Measurements from ENCODE around the gene PICK1. TPM values are rescaled to one million over a fixed set of nuclear protein-coding genes. Genes with fewer than 3 reads are reported as not detected.

PICK1 gene
- total and polyA plus RNA-seq, 2 of the 4 experiments (the other 2 are of a cell fraction) = 16.5 to 21.0 TPM

- Histone ChIP-seq H3K9me1 (ENCODE audit: insufficient read depth, low read length) (0 out of 2 replicates have a peak, but pooled peaks cover 11% of the 10 kb centered on the region), H4K8ac (ENCODE audit: low read depth in 2 of 2, low read length in 2 of 2) (no peak overlapping the region), H3K23ac (ENCODE audit: low read depth, low read length) (no peak overlapping the region), H4K91ac (ENCODE audit: insufficient read depth, low read depth, low read length) (no peak overlapping the region), H3K4me1 (ENCODE audit: control insufficient read depth, insufficient read depth, low read length) (peaks cover 15% of the 10 kb centered on the region), H4K20me1 (ENCODE audit: insufficient read depth, low read length) (no peaks in the 10 kb centered on the region), H3K27ac (ENCODE audit: insufficient read depth, low read length) (no peak overlapping the region), H3K79me1 (ENCODE audit: low read depth in 1 of 2, low read length in 2 of 2) (no peaks in the 10 kb centered on the region; a peak in 1 of 4 replicates), H2BK120ac (ENCODE audit: low read depth, low read length) (no peak overlapping the region), H2AK5ac (ENCODE audit: low read depth, low read length) (no peak overlapping the region), H3K18ac (ENCODE audit: low read depth, low read length) (no peak overlapping the region), H2AK9ac (replicated peaks; ENCODE audit: low read depth, low read length, poor library complexity) (peak overlapping the region; percentile 45), H2AFZ (replicated peaks; ENCODE audit: low read length, poor library complexity) (no peak overlapping the region), H2BK15ac (ENCODE audit: low read depth, low read length) (no peak overlapping the region), H4K5ac (ENCODE audit: low read depth, low read length) (no peak overlapping the region), H2BK20ac (ENCODE audit: low read depth, low read length) (no peak overlapping the region), H3K9me3 (ENCODE audit: control insufficient read depth, insufficient read depth, low read length) (no peaks in the 10 kb centered on the region), H3K4me2 (ENCODE audit: low read depth, low read length) (no peak overlapping the region), H3K56ac (ENCODE audit: extremely low read depth, insufficient read depth, low read length) (no peak overlapping the region), H3K4ac (ENCODE audit: low read depth, low read length) (no peak overlapping the region), H2BK5ac (ENCODE audit: low read depth, low read length, poor library complexity, severe bottlenecking) (no peak overlapping the region), H3K36me3 (ENCODE audit: control insufficient read depth, insufficient read depth, low read length) (no peaks in the 10 kb centered on the region), H3K14ac (replicated peaks; ENCODE audit: low read depth, low read length) (no peak overlapping the region), H3K4me3 (ENCODE audit: insufficient read depth, low read depth, low read length) (no peak overlapping the region), H3K27me3 (ENCODE audit: control insufficient read depth, insufficient read depth, low read length) (peaks cover 2% of the 10 kb centered on the region; the same call in 1 of the 2 replicates), H3K9ac (ENCODE audit: low read depth, low read length) (no peak overlapping the region)
- dilution Hi-C loops (cut with HindIII; ENCODE audit: low sequenced_read_pairs, unreplicated experiment) = no loop called here
- in situ Hi-C loops (cut with MboI; ENCODE audit: low sequenced_read_pairs) = no loop called here
- CTCF ChIA-PET = no interaction called here
- intact Hi-C loops (cut with micrococcal nuclease) = no loop called here
- ATAC-seq (ENCODE audit: low read depth) (no peak), DNase-seq (no peak)
- POLR2A ChIA-PET (ENCODE audit: unreplicated experiment) = no interaction called here
- no peak for TF ChIP-seq CHD1 (IDR thresholded peaks at IDR 0.05; ENCODE audit: low read depth, low read length)
- no peak for TF ChIP-seq USF2 (IDR thresholded peaks at IDR 0.05; ENCODE audit: low read depth, low read length)
- no peak for TF ChIP-seq BHLHE40 (IDR thresholded peaks at IDR 0.05; ENCODE audit: low read depth, low read length)
- no peak for TF ChIP-seq RFX5 (IDR thresholded peaks at IDR 0.05; ENCODE audit: low read depth, low read length)
- TF ChIP-seq ELK1 (IDR thresholded peaks at IDR 0.05; ENCODE audit: borderline replicate concordance, low read depth, low read length) = no peak
- no peak for TF ChIP-seq RCOR1 (IDR thresholded peaks at IDR 0.05; ENCODE audit: insufficient replicate concordance, low read length)
- TF ChIP-seq MXI1 (IDR thresholded peaks at IDR 0.05; ENCODE audit: borderline replicate concordance, low read depth, low read length) = no peak
- no peak for TF ChIP-seq FOS (IDR thresholded peaks at IDR 0.05; ENCODE audit: low read depth, low read length)
- TF ChIP-seq NFE2L2 (IDR thresholded peaks at IDR 0.05; ENCODE audit: low read depth, low read length) = no peak
- TF ChIP-seq CEBPB (IDR thresholded peaks at IDR 0.05; ENCODE audit: low read depth, low read length) = no peak
- TF ChIP-seq MAFK (IDR thresholded peaks at IDR 0.05; ENCODE audit: low read depth, low read length) = no peak
- no peak for TF ChIP-seq RAD21 (IDR thresholded peaks at IDR 0.05; ENCODE audit: low read length)
- TF ChIP-seq POLR2A (IDR thresholded peaks at IDR 0.05; ENCODE audit: low read depth, low read length) = no peak
- TF ChIP-seq, protein P1, sequence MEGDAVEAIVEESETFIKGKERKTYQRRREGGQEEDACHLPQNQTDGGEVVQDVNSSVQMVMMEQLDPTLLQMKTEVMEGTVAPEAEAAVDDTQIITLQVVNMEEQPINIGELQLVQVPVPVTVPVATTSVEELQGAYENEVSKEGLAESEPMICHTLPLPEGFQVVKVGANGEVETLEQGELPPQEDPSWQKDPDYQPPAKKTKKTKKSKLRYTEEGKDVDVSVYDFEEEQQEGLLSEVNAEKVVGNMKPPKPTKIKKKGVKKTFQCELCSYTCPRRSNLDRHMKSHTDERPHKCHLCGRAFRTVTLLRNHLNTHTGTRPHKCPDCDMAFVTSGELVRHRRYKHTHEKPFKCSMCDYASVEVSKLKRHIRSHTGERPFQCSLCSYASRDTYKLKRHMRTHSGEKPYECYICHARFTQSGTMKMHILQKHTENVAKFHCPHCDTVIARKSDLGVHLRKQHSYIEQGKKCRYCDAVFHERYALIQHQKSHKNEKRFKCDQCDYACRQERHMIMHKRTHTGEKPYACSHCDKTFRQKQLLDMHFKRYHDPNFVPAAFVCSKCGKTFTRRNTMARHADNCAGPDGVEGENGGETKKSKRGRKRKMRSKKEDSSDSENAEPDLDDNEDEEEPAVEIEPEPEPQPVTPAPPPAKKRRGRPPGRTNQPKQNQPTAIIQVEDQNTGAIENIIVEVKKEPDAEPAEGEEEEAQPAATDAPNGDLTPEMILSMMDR (conservative IDR thresholded peaks at IDR 0.05; ENCODE audit: low read depth, low read length) = no peak
- no peak for TF ChIP-seq MAZ (IDR thresholded peaks at IDR 0.05; ENCODE audit: borderline replicate concordance, low read depth, low read length)
- no peak for TF ChIP-seq SMC3 (IDR thresholded peaks at IDR 0.05; ENCODE audit: low read depth, low read length)
- WGBS, 2 experiments (ENCODE audit: extremely low coverage in 2 of 2, insufficient read length in 1 of 2) = 96% methylated on average over 5 of the region's 23 CpGs; no CpG with 5 or more reads in 1 of the 2 experiments
- no TSS peak for BruUV-seq (replicated peaks)
These were observed 18.8 kb upstream of the PICK1 start for GRCh38 chr22:38038426-38038825.

Measured in IMR-90 (cell line).